GM06990 (cell line): ENCODE measurements around the gene AFAP1L1.

Experiments used
- DNase-seq: peaks from one replicate; pipeline ENCODE4 v3.0.0-alpha.2; 2011; ENCODE audit not compliant: insufficient read length; ENCODE audit errors: extremely low read depth
- H3K27me3 ChIP-seq: replicated peaks from 2 replicates; pipeline ENCODE4 v1.6.0; 2011; ENCODE audit warnings: low read length; ENCODE audit not compliant: control insufficient read depth, insufficient read depth
- H3K36me3 ChIP-seq: 2 replicates; pipeline ENCODE4 v1.5.1; 2011; ENCODE audit warnings: low read length; ENCODE audit not compliant: control insufficient read depth, insufficient read depth
- H3K4me3 ChIP-seq: replicated peaks from 2 replicates; pipeline ENCODE4 v1.5.1; 2011; ENCODE audit warnings: low read depth, mild to moderate bottlenecking, control low read depth, low read length
- CTCF ChIP-seq: IDR thresholded peaks from 2 replicates; pipeline ENCODE4 v1.5.1; 2011; ENCODE audit warnings: low read length, control low read depth, mild to moderate bottlenecking, inconsistent platforms; ENCODE audit not compliant: insufficient read depth, poor library complexity, severe bottlenecking

The AFAP1L1 gene

GRCh38 chr5:149264439-149265067 lies 7.1 kb upstream of the AFAP1L1 start:
- Histone ChIP-seq H3K4me3 (no peak overlapping the region), H3K36me3 (no peaks in the 10 kb centered on the region), H3K27me3 (no peaks in the 10 kb centered on the region; the same call in 1 of the 2 replicates)
- peak; percentile 74 for TF ChIP-seq CTCF
- DNase-seq = peak; percentile 18

GRCh38 chr5:149265068-149265465 lies 6.6 kb upstream of the AFAP1L1 start:
- no peaks in the 10 kb centered on the region; the same call in 1 of the 2 replicates for H3K27me3 ChIP-seq
- TF ChIP-seq CTCF = no peak

DNA sequence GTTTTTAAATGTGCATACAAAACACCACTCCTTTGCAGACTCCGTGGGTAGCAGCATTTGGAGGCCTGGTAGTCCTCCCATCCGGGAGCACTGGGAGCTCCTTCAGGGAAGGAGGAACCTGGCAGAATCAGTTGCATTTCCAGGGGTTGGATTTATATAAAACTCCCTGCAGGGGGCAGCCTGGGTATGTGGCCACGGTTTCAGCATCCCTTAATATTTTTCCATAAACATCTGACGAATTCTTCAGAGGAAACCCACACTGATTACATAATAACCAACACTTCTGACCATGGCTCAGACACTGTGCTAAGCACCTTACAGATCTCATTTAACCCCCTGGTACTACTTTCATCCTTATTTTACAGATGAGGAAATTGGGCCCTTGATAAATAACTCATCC lies 6.1 kb upstream of the AFAP1L1 start:
- DNase-seq = no peak
- Histone ChIP-seq H3K36me3 (no peaks in the 10 kb centered on the region), H3K27me3 (no peaks in the 10 kb centered on the region; the same call in 1 of the 2 replicates), H3K4me3 (no peak overlapping the region)
- peak; percentile 9 for TF ChIP-seq CTCF

More at GRCh38 chr5:149265068-149265465, 6.6 kb upstream of the AFAP1L1 start:
- H3K36me3 ChIP-seq = no peaks in the 10 kb centered on the region
- DNase-seq = no peak
- no peak overlapping the region for H3K4me3 ChIP-seq

GRCh38 chr5:149267241-149267973 lies 4.3 kb upstream of the AFAP1L1 start:
- H3K27me3 ChIP-seq = no peaks in the 10 kb centered on the region; the same call in none of the 2 replicates

DNA sequence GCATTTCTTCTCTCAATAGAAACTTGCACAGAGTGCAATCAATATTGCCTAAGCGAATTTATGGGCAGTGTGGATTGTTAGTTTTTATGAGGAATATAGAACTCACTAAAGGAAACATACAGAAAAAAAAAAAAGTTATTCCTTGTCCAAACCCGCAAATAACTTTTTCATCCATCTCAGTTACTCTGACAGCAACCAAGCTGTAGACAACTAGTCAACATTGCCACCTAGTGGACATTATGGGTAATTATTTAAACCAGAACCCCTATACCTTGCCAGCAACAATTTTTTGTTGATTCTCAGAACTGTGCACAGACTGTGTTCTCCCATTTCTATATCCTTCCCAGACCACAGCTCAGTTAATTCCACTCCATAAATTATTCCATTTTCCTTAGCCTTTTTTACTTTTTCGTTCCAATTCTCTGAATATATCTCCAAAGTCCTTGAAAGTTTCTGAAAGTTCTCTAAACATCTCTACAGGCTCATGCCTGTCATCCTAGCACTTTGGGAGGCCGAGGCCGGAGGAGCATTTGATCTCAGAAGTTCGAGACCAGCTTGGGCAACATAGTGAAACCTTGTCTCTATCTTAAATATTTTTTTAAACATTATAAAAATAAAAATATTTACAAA lies 2.6 kb upstream of the AFAP1L1 start:
- peak; percentile 49 for TF ChIP-seq CTCF
- H3K4me3 ChIP-seq = no peak overlapping the region
- DNase-seq = no peak
- H3K27me3 ChIP-seq = peaks cover 2% of the 10 kb centered on the region; the same call in 1 of the 2 replicates
- H3K36me3 ChIP-seq = no peaks in the 10 kb centered on the region

More at GRCh38 chr5:149267241-149267973, 4.3 kb upstream of the AFAP1L1 start:
- DNase-seq = no peak
- no peak for TF ChIP-seq CTCF
- no peaks in the 10 kb centered on the region for H3K36me3 ChIP-seq
- no peak overlapping the region for H3K4me3 ChIP-seq
